ENCODE data around the gene C1GALT1.
"Not testable (repeated sequence)": the region's sequence is repeated elsewhere in the genome, so short reads cannot be mapped to it uniquely, and the experiment has no call there.

The C1GALT1 gene

DNA sequence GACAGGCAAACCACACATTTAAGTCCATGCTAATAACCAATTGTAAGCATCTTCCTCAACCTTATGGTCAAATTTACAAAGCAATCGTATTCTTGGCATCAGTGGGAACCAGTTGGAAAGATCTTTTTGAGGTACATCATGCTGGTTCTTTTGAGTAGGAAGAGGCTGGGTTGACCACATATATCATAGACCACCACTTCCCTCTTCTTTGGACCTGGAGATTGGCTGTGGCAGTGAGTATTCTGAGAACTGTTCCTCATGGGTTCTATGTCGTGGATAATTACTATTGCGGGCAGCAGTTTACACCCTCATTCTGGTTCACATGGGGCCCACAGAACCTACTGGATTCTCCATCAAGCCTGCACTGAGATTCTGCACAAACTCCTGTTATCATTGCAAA, 35.5 kb upstream of the C1GALT1 start:
- ChIA-PET POLR2A (ENCODE audit: low non-redundant PET) (no interaction called here), CTCF (no interaction called here)
- no peak overlapping the region for H3K27ac ChIP-seq
- TF ChIP-seq, protein P1, sequence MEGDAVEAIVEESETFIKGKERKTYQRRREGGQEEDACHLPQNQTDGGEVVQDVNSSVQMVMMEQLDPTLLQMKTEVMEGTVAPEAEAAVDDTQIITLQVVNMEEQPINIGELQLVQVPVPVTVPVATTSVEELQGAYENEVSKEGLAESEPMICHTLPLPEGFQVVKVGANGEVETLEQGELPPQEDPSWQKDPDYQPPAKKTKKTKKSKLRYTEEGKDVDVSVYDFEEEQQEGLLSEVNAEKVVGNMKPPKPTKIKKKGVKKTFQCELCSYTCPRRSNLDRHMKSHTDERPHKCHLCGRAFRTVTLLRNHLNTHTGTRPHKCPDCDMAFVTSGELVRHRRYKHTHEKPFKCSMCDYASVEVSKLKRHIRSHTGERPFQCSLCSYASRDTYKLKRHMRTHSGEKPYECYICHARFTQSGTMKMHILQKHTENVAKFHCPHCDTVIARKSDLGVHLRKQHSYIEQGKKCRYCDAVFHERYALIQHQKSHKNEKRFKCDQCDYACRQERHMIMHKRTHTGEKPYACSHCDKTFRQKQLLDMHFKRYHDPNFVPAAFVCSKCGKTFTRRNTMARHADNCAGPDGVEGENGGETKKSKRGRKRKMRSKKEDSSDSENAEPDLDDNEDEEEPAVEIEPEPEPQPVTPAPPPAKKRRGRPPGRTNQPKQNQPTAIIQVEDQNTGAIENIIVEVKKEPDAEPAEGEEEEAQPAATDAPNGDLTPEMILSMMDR (conservative IDR thresholded peaks at IDR 0.05; ENCODE audit: low read depth), result no peak
- no peak for DNase-seq (ENCODE audit: low spot score)

- TF ChIP-seq, protein P1 (conservative IDR thresholded peaks at IDR 0.05; ENCODE audit: low read depth), result no peak
- H3K27ac ChIP-seq, result no peak overlapping the region
- CTCF ChIA-PET, result no interaction called here
- no peak for DNase-seq (ENCODE audit: low spot score)
- POLR2A ChIA-PET (ENCODE audit: low non-redundant PET), result no interaction called here
Measured at GRCh38 chr7:7148798-7149481, 33.4 kb upstream of the C1GALT1 start.

DNA sequence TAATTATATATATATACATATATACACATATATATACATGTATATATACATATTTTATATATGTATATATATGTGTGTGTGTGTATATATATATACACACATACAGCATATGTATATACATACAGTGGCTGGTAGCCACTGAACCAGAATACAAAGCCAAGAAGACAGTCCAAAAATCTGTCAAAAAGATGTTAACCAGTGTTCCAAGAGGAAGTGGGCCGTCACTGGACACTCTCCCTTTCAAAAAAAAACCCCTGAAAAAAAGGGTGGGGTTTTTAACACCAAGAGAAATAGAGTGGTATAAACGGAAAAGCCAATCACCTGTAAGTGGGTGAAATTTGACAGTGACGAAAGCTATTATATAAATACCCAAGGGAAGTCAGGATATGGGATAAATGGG, 31.1 kb upstream of the C1GALT1 start:
- POLR2A ChIA-PET (ENCODE audit: low non-redundant PET), result no interaction called here
- no peak overlapping the region for H3K27ac ChIP-seq
- CTCF ChIA-PET, result no interaction called here
- no peak for DNase-seq (ENCODE audit: low spot score)
- TF ChIP-seq, protein P1 (conservative IDR thresholded peaks at IDR 0.05; ENCODE audit: low read depth), result no peak

DNA sequence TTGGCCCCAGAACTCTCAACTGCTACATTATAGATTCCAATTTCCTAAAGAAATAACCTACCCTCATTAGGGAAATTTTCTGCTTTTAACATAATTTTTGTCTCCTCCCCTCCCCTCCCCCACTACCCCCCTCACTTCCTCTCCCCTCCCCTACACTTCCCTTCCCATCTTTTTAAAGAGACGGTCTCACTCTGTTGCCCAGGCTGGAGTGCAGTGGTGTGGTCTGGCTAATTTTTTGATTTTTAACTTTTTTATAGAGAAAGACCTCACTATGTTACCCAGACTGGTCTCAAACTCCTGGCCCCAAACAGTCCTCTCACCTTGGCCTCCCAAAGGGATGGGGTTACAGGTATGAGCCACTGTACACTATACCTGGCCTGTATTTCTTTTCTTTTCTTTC, 30.5 kb upstream of the C1GALT1 start:
- no peak overlapping the region for H3K27ac ChIP-seq
- POLR2A ChIA-PET (ENCODE audit: low non-redundant PET), result no interaction called here
- CTCF ChIA-PET, result no interaction called here
- DNase-seq (ENCODE audit: low spot score), result no peak
- TF ChIP-seq, protein P1 (conservative IDR thresholded peaks at IDR 0.05; ENCODE audit: low read depth), result no peak

GRCh38 chr7:7152315-7152714, 30.0 kb upstream of the C1GALT1 start:
- CTCF ChIA-PET, result no interaction called here
- no peak overlapping the region for H3K27ac ChIP-seq
- no peak for DNase-seq (ENCODE audit: low spot score)
- TF ChIP-seq, protein P1 (conservative IDR thresholded peaks at IDR 0.05; ENCODE audit: low read depth), result no peak
- POLR2A ChIA-PET (ENCODE audit: low non-redundant PET), result no interaction called here

- POLR2A ChIA-PET (ENCODE audit: low non-redundant PET); CTCF ChIA-PET; H3K27ac ChIP-seq; DNase-seq (ENCODE audit: low spot score): not testable (repeated sequence)
Measured at GRCh38 chr7:7154355-7154754, 28.0 kb upstream of the C1GALT1 start.

- POLR2A ChIA-PET (ENCODE audit: low non-redundant PET), result no interaction called here
- DNase-seq (ENCODE audit: low spot score), result no peak
- CTCF ChIA-PET, result no interaction called here
- H3K27ac ChIP-seq, result no peak overlapping the region
- TF ChIP-seq, protein P1 (conservative IDR thresholded peaks at IDR 0.05; ENCODE audit: low read depth), result no peak
Measured at GRCh38 chr7:7156663-7157062, 25.7 kb upstream of the C1GALT1 start.
